GOT3 (cell line): ENCODE data around the gene TEX264.

Source experiments
- DNase-seq: peaks from one replicate; lab custom pipeline; 2025; ENCODE audit warnings: mixed read lengths; lab: John Stamatoyannopoulos, UW

The TEX264 gene

GRCh38 chr3:51698209-51698608 lies 27.2 kb downstream of the TEX264 start:
- no peak for DNase-seq

DNA sequence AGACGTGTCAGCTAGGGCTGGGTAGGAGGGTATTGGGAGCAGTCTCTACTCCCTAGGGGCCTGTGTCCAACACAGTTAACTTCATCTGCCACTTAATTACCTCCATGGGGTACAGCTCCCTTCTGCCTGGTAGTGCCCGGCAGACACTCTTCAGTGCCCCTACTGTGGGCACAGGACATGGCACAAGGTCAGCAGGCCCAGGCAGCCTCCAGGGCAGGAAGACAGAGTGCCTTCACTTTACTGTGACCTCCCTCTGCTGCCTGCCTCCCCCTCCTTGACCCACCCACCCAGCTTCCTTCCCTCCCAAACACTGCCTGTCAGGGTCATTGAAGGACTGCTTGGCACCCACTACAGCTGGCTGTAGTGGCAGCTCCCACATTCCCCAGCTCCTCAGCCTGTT lies 29.4 kb downstream of the TEX264 start:
- DNase-seq, result no peak

GRCh38 chr3:51702156-51702555 lies 31.1 kb downstream of the TEX264 start:
- DNase-seq, result no peak

DNA sequence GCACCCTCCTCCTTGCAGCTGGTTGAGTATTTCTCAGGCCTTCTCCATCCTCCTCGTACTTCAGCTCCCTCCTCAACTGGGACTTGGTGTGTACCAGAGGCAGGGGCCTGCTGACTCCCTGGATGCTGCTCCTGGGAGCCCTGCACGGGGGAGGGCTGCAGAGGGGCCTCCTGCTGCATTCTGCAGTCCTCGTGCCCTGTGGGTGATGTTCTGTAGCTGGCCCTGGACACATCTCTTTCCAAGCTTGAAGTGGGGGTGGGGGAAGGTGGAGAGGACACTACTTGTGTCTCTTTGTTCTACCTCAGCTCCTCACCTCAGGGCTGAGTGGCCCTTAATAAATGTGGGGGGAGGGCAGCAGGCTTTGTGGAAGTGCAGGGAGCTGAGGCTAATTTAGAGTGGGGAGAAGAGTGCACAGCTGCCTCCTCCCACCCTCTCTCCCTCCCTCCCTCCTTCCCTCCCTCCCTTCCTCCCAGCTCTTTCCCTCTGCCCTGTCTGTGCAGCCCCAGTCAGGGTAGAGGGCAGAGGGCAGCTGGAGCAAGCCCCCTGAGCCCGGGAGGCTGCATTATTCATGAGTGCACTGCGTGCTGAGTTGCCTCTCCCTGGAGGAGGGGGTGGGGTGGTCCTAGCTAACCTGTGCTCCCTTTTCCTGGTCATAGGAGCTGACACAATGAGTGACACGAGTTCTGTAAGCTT lies 32.2 kb downstream of the TEX264 start:
- DNase-seq, result no peak

GRCh38 chr3:51703761-51704510 lies 32.9 kb downstream of the TEX264 start:
- DNase-seq, result no peak

GRCh38 chr3:51704511-51704950 lies 33.5 kb downstream of the TEX264 start:
- DNase-seq, result no peak

DNA sequence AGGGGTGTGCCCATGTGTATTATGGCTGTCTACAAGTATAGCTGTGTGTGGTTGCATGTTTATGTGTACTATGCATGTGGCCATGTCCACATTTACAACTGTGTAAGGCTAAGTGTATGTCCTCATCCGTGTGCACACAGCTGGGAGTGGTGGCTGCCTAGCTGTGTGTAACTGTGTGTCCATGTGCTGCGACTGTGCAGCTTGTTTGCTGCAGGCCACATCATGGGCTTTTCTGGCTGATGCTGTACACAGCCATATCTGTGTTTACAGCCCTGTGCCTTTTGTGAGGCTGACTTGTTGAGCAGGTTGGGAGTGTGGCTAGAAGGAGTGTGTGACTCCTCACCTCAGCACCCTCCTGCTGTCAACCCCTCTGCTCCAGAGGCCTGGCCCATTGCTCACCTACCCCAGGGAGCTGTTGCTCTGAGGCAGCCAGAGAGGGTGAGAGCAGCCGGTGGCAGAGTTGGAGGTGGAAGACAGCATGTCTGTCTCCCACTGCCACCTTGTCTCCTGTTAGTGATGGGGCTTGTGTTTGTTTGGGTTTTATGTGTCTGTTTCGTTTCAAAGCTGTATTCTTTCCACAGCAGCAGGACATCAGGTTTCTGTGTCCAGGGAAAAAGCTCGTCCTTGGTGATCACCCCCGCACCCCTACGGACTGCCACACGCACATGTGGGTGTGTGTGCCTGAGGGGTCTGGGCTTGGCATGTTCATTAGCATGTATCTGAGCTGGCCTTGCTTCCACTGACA lies 34.4 kb downstream of the TEX264 start:
- no peak for DNase-seq

- no peak for DNase-seq
Observed at GRCh38 chr3:51706021-51706485, 35.0 kb downstream of the TEX264 start.

GRCh38 chr3:51706788-51707731 lies 36.0 kb downstream of the TEX264 start, which contains the start of gene GRM2:
Gene GRM2 (plus strand): TSS chr3:51707068. CDS start chr3:51708984, 1,916 bp downstream.
- DNase-seq, result no peak

DNA sequence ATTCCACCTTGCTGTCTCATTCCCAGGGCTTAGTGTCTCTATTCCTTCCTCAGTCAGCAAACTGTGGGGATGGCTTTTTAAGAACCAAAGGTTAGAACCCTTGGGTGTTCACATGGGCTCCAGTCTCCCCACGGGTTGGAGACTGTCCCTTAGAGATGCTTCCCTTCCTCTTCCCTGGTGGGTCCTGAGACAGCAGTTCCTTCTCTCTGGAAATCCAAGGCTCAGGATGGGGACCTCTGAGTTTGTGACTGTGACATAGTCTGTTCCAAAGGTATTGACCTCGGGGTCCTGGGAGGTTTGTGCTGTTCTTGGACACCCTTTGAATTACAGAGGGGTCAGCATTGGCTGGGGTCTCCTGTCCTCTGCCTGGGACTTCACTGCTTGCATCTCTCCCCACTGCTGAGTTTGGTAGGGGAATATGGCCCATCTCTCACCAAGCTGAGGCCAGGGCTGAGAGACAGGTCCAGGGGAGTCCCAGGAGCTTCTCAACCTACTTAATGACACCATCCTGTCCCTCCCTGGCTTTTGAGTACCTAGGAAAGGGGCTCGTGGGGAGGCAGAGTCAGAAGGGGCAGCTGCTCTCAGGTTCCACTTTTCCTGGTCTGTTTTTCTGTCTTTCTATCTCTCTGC lies 37.3 kb downstream of the TEX264 start:
- DNase-seq, result no peak

DNA sequence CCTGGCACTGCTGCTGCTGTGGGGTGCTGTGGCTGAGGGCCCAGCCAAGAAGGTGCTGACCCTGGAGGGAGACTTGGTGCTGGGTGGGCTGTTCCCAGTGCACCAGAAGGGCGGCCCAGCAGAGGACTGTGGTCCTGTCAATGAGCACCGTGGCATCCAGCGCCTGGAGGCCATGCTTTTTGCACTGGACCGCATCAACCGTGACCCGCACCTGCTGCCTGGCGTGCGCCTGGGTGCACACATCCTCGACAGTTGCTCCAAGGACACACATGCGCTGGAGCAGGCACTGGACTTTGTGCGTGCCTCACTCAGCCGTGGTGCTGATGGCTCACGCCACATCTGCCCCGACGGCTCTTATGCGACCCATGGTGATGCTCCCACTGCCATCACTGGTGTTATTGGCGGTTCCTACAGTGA lies 38.0 kb downstream of the TEX264 start:
- DNase-seq, result no peak

DNA sequence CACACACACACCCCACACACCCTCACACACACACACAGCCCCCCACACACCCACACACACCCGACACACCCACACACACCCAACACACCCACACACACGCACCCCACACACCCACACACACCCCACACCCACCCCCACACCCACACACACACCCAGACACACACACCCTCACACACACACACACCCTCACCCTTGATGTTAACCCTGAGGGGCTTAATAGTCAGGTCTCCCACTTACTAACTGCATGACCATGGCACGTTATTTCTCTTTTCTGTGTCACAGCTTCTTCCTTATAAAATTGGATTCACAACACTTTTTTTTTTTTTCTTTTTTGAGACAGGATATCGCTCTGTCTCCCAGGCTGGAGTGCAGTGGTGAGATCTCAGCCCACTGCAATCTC lies 38.6 kb downstream of the TEX264 start:
- no peak for DNase-seq

DNA sequence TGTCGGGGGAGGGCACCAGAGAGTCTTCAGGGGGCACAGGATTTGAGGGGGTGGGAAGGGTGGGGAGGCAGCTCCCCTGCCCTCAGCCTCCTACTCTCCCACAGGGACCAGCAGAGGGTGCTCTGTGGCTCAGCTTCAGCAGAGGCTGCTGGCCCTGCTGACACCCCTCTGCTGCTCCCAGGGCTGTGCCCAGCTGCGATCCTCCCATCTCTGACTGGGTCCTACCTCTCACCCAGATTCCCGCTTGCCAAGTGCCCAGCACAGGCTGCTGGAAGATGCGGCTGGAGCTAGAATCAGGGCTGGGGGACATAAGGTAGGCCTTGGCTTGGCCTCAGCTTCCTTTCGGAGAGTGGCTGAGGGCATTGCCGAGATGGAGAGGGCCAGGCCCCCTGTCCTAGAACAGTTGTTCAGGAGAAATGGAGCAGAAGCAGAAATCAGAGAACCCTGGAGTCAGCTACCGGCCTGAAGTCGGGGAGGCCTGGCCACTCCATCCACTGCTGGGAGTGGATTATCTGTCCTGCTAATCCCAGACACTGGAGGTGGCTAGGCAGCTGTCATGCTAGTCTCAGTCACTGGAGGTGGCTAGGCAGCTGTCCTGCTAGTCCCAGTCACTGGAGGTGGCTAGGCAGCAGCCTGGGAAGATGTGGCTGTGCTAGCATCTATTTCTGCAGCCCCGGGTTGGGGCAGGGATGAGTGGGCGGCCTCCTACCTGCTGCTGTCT lies 39.7 kb downstream of the TEX264 start:
- no peak for DNase-seq

DNA sequence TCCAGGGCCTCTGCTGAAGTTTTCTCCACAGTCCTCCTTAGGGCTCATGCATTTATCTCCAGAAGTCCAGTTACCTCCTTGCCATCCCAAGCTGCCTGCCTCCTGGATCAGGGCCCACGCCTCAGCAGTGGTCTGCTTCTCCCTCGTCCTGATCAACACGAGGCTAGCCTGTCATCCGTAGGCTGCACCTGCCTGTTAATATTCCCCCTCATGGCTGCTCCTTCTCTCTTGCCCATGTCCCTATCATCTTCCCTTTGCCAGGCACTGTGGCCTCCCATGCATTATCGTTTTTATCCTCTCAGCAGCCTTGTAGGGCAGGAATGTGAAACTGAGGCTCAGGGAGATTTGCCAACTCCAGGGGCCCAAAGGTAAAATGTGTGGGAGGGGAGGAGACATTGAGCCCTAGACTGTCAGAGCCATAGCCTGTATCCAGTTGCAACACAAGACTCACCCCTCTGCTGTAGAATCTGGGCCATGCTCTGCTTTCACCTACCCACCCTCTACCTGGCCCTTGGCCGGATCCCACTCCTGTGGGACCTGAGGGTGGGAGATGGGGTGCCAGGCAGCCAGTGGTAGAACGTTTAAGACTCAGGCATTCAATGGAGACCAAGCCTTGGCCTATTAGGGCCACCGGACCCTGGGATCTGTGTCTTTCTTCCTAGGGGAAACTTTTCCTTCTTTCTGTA lies 40.4 kb downstream of the TEX264 start:
- no peak for DNase-seq

DNA sequence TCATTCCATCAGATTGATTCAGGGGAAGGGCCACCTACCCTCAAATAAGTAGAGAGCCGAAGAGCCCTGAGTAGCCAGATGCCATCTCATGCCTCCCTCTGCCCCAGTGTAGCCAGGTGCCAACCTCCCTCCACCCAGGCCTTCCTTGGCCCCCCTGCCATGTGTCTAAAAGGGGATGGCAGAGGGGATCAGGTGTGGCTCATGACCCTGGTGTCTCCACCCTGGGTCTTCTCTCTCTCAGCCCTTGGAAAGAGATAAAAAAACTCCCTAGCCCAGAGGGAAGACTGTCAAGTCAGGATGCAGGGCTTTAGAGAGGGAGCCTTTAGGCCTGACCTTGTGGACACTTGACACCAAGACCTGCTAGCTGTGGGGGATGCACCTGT lies 41.0 kb downstream of the TEX264 start:
- DNase-seq, result no peak

GRCh38 chr3:51712511-51712931 lies 41.5 kb downstream of the TEX264 start:
- no peak for DNase-seq

DNA sequence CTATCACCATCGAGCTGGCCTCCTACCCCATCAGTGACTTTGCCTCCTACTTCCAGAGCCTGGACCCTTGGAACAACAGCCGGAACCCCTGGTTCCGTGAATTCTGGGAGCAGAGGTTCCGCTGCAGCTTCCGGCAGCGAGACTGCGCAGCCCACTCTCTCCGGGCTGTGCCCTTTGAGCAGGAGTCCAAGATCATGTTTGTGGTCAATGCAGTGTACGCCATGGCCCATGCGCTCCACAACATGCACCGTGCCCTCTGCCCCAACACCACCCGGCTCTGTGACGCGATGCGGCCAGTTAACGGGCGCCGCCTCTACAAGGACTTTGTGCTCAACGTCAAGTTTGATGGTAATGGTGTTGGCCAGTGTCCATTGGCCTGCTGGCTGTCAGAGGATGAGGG lies 41.9 kb downstream of the TEX264 start:
- DNase-seq, result no peak

DNA sequence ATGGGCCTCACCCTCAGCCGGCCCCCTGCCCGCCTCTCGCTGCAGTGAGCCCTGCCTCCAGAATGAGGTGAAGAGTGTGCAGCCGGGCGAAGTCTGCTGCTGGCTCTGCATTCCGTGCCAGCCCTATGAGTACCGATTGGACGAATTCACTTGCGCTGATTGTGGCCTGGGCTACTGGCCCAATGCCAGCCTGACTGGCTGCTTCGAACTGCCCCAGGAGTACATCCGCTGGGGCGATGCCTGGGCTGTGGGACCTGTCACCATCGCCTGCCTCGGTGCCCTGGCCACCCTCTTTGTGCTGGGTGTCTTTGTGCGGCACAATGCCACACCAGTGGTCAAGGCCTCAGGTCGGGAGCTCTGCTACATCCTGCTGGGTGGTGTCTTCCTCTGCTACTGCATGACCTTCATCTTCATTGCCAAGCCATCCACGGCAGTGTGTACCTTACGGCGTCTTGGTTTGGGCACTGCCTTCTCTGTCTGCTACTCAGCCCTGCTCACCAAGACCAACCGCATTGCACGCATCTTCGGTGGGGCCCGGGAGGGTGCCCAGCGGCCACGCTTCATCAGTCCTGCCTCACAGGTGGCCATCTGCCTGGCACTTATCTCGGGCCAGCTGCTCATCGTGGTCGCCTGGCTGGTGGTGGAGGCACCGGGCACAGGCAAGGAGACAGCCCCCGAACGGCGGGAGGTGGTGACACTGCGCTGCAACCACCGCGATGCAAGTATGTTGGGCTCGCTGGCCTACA lies 44.4 kb downstream of the TEX264 start:
- DNase-seq, result no peak

DNA sequence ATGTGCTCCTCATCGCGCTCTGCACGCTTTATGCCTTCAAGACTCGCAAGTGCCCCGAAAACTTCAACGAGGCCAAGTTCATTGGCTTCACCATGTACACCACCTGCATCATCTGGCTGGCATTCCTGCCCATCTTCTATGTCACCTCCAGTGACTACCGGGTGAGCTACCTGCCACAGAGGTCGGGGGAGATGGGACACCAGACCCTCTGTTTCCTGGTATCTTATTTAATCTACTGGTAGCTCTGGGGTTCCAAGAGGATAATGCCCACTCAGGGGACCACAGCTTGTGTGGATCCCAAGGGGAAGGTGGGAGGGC lies 44.9 kb downstream of the TEX264 start:
- no peak for DNase-seq
